Mucosa of stomach (tissue), 1 donor: ENCODE data around the gene RAMP3.

Experiments
- H3K27me3 ChIP-seq: one replicate; pipeline ENCODE4 v1.7.0; 2013; ENCODE audit warnings: mild to moderate bottlenecking, low read length; ENCODE audit not compliant: control insufficient read depth, insufficient read depth
- H3K36me3 ChIP-seq: one replicate; pipeline ENCODE4 v1.7.0; 2013; ENCODE audit warnings: low read length; ENCODE audit not compliant: control insufficient read depth, insufficient read depth
- H3K4me1 ChIP-seq: one replicate; pipeline ENCODE4 v1.7.0; 2013; ENCODE audit warnings: mild to moderate bottlenecking, low read length; ENCODE audit not compliant: control insufficient read depth, insufficient read depth
- H3K4me3 ChIP-seq: one replicate; pipeline ENCODE4 v1.7.0; 2013; ENCODE audit warnings: low read length
- H3K9ac ChIP-seq: one replicate; pipeline ENCODE4 v1.7.0; 2013; ENCODE audit warnings: mild to moderate bottlenecking, low read length, moderate library complexity
- H3K9me3 ChIP-seq: one replicate; pipeline ENCODE4 v1.7.0; 2013; ENCODE audit warnings: mild to moderate bottlenecking, low read length, moderate library complexity; ENCODE audit not compliant: control insufficient read depth
- donor health status: Pancreatic carcinoma.

RAMP3 gene

DNA sequence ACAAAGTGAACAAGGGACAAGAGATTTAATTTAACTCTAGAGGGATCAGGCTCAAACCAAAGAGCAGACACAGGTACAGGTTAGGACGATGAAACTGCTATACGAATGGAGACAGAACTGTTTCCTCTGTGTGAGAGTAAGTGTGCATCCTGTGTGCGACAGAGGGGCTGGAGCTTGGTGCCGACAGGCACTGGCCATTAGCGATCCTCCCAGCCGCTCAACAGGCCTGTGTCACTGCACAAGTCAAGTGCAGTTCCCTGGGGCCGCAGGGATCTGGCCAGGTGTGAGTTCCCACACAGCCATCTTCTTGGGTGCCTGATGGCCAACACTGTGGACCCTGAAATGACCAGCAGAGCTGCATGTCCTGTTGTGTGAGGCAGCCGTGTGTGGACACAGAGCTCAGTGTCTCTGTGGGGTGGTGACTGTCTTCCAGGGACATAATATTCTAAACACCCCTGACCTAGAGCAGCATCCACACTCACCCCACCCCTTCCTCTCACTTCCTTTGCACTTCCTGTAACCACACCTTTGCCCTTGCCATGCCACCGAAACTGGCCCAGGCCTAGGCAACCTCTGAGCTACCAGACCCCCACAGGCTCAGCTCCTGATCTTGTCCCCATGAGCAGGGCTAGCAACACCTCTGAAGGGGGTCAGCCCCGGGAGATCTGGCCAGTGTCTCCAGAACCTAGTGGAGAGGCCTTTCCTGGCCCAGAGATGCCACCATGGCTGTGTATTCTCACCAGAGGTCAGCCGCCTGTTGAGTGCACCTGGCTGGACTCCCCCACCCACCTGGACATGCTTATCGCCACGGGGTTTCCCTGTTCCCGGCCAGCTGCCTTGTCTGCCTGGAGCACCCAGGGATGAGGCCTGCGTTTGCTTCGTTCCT lies 34.4 kb upstream of the RAMP3 start:
- no peaks in the 10 kb centered on the region for H3K27me3 ChIP-seq
- H3K9ac ChIP-seq = no peak overlapping the region
- H3K9me3 ChIP-seq = no peaks in the 10 kb centered on the region
- no peak overlapping the region for H3K4me3 ChIP-seq
- no peaks in the 10 kb centered on the region for H3K4me1 ChIP-seq
- H3K36me3 ChIP-seq = no peaks in the 10 kb centered on the region

DNA sequence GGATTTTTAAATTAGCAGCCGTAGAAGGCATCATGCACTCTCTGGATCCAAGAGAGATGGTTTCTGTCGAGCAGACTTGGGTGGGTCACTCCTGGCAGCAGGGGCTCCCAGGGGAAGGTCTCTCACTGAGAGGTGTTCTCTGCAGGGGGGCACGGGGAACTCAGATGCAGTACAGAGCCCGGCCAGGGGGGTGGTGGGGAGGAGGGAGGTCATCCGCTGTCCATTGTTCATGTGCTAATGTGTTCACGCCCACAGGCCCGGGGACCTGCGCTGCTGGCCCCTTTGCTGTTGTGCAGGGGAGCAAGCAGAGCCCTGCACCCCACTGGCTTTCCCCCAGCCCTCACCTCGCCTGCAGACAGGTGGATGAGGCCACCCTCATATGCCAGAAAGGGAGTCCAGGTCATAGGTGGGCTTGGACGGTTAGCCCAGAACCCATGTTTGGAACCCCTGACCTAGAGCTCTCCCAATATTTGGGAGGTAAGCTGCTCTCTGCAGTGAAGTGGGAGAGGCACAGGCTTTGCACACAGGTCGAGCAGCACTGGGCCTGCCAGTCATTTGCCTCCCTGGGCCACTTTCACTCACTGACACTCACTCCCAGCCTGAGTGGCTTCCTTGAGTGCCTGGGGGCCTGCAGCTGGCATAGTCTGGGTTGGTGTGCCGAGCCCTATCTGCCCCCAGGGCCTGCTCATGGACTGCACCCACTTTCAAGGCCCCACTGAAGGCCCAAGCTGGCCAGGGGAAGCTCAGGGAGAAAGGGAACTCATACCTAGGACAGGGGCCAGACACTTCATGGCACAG lies 33.5 kb upstream of the RAMP3 start:
- H3K4me1 ChIP-seq = no peaks in the 10 kb centered on the region
- H3K36me3 ChIP-seq = no peaks in the 10 kb centered on the region
- no peaks in the 10 kb centered on the region for H3K27me3 ChIP-seq
- H3K9me3 ChIP-seq = no peaks in the 10 kb centered on the region
- H3K9ac ChIP-seq = no peak overlapping the region
- no peak overlapping the region for H3K4me3 ChIP-seq

DNA sequence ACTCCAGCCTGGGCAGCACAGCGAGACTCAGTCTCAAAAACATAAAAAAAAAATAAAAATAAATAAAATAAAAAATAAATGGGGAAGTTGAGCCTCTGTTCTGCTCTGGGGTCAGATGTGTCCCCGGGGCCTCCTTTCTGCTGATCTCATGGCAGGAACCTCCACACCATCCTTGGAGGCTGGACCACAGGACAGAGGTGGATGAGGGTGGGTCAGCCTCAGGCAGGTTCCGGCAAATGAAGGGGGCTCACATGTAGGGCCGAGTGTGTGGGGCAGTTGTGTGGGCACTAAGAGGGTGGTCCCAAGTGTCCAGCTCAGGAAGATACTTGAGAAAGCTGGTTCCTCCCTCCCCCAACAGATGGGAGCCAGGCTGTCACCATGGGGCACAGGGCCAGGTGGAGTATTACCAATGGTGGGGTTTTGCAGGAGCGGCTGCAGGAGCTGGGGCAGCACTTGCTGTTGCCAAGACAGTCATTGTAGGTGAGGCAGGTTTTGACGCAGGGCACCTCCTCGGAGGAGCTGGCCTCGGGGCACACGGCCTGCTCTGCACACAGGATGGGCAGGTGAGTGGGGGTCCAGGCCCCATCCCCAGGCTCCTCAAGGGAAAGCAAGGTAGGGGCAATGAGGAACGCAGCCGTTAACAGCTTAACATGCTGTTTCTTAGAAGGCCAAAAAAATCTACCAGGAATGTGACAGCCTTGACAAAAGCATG lies 32.2 kb upstream of the RAMP3 start:
- Histone ChIP-seq H3K4me1 (no peaks in the 10 kb centered on the region), H3K9ac (no peak overlapping the region), H3K4me3 (no peak overlapping the region), H3K27me3 (no peaks in the 10 kb centered on the region), H3K9me3 (no peaks in the 10 kb centered on the region), H3K36me3 (no peaks in the 10 kb centered on the region)

DNA sequence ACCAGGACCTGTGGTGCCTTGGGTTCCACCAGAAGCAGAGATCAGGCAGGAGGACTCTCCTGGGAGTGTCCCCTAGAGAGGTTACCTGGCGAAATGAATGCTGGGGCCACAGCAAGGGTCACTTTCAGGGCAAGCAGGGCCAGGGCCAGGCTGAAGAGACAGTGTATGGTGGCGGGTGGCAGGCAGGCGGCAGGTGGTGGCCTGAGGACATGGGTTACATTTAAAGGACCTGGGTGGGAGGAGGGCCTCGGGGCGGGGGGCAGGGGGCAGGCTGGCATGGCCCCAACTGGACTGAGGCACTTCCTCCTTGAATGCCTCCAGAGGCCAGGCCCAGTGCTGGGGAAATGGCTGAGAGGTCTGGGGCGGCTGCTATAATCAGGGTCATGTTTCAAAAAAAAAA lies 31.4 kb upstream of the RAMP3 start:
- Histone ChIP-seq H3K4me1 (no peaks in the 10 kb centered on the region), H3K9me3 (no peaks in the 10 kb centered on the region), H3K4me3 (no peak overlapping the region), H3K9ac (no peak overlapping the region), H3K27me3 (no peaks in the 10 kb centered on the region), H3K36me3 (no peaks in the 10 kb centered on the region)

DNA sequence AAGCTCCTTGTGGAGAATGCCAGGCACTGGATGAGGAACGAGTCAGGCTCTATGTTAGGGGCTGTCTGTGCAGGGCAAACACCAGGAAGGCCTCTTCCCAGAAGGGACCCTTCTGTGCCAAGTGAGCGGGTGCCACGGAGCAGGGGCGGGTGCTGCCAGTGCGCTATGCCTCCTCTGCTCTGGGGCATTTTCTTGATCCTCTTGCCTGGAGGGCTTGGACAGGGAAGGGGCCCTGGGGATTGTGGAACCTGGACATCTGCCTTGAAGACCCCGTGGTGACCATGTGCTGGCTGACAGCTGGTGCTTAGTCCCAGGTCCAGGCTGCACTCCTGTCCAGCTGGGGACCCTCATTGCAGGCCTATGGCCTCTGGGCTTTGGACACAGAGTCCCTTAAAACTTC lies 30.7 kb upstream of the RAMP3 start:
- H3K4me1 ChIP-seq = no peaks in the 10 kb centered on the region
- no peaks in the 10 kb centered on the region for H3K36me3 ChIP-seq
- no peak overlapping the region for H3K9ac ChIP-seq
- no peaks in the 10 kb centered on the region for H3K27me3 ChIP-seq
- H3K9me3 ChIP-seq = no peaks in the 10 kb centered on the region
- H3K4me3 ChIP-seq = no peak overlapping the region

DNA sequence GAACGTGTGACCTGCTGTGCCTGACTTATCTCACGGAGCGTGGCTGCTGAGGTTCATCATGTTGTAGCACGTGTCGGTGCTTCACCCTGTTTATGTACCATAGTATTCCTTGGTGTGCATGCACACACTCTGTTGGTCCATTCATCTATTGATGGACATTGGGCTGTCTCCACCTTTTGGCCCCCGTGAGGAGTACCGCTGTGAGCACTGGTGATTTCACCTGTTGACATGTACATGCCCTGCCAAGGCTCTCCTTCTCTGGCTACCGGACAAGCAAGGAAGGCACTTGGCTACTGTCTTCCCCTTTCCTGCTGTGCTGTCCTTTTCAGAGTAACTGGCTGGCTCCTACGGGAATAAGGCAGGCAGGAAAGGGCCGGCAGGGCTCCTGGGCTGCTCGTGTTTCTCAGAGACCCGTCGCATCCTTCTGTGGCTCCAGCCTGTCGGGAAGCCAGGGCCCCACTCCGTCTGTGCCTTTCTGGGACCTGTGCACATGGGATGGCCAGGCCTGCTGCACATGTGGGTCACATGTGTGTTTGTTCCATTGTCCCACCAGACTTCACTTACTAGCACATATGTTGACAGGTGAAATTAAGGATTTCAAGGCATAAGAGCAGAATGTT lies 28.3 kb upstream of the RAMP3 start:
- Histone ChIP-seq H3K4me3 (no peak overlapping the region), H3K4me1 (no peaks in the 10 kb centered on the region), H3K36me3 (no peaks in the 10 kb centered on the region), H3K9me3 (no peaks in the 10 kb centered on the region), H3K27me3 (no peaks in the 10 kb centered on the region), H3K9ac (no peak overlapping the region)

DNA sequence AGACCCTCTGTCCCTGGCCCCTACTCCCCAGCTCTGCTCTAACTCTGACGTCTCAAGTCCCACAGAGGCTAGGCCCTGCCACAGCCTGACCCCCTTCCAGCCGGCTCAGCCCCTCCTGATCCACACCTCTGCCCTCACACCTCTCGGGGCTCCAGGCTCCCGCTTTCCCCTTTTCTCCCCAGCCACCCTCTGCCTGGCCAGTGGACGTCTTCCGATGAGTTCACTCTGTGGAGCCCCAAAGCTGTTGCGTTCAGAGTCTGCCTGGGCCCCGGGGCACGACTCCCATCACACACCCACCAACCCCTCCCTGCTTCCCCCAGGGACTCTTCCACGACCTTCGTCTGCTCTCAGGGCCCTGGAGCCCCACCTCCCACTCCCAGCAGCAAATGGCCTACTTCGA lies 27.7 kb upstream of the RAMP3 start:
- Histone ChIP-seq H3K4me3 (no peak overlapping the region), H3K36me3 (no peaks in the 10 kb centered on the region), H3K9me3 (no peaks in the 10 kb centered on the region), H3K9ac (no peak overlapping the region), H3K4me1 (no peaks in the 10 kb centered on the region), H3K27me3 (no peaks in the 10 kb centered on the region)

DNA sequence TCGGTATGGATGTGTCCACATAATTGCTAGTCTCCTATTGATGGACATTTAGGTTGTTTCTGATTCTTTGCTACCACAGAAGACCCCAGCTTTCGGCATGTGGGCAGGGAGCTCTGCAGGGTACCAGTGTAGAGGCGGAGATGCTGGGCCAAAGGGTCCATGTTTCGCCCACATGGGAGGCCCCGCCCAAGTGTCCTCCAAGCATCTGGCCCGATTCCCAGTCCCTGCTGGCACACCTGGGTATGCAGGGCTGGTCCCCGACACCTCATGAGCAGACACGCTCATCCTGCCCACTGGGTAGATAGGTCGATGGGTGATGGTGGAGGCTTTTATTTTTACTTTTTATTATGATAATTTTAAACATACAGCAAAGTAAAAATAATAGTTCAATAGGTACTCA lies 26.7 kb upstream of the RAMP3 start:
- Histone ChIP-seq H3K36me3 (no peaks in the 10 kb centered on the region), H3K4me3 (no peak overlapping the region), H3K4me1 (no peaks in the 10 kb centered on the region), H3K9ac (no peak overlapping the region), H3K27me3 (no peaks in the 10 kb centered on the region), H3K9me3 (no peaks in the 10 kb centered on the region)

DNA sequence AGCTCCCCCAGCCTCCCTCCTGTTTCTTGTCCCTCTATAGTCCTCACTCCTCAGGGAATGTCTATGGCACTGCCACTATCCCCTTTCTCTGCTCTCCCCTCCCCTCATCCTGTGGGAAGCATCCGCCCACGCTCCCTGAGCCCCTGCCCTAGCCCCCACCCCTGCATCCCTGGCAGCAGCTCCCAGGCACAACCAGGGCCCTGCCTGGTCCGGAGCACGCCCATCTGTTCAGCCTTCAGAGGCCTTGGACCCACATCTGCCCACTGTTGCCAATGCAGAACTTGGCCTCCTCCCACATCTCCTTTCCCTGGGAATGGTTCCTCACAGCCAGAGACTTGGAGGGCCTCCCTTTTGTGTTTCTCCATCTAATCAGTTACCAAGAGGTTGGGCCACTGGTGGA lies 25.7 kb upstream of the RAMP3 start:
- H3K36me3 ChIP-seq = no peaks in the 10 kb centered on the region
- H3K27me3 ChIP-seq = no peaks in the 10 kb centered on the region
- H3K9me3 ChIP-seq = no peaks in the 10 kb centered on the region
- no peak overlapping the region for H3K4me3 ChIP-seq
- no peak overlapping the region for H3K9ac ChIP-seq
- no peaks in the 10 kb centered on the region for H3K4me1 ChIP-seq

DNA sequence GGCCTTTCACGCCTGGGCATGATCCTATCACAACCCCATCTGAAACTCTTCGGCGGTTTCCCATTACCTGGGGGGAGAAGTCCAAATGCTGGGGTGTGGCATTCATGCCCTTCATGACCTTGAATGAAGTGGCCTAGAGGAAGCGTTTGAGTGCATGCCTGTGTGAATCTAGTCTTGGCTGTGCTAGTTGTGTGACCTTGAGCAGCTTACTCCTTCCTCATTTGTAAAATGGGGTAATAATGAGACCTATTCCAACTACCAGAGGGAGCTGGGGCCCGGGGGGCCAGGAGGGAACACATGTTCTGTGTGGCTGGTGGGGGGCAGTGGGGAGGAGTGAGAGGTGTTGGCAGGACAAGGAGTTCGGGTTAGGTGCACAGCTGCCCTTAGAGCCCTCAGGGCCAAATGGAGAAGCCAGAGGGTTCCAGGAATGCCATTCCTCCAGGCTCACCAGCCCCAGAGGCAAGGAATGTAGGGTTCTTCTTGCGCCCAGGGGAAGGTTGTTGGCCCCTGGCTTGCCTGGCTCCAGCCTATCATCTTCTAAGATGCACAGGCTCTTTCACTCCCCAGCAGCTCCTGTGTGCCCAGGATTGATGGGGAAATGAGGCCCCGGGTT lies 24.8 kb upstream of the RAMP3 start:
- Histone ChIP-seq H3K36me3 (no peaks in the 10 kb centered on the region), H3K4me1 (no peaks in the 10 kb centered on the region), H3K9ac (no peak overlapping the region), H3K9me3 (no peaks in the 10 kb centered on the region), H3K27me3 (no peaks in the 10 kb centered on the region), H3K4me3 (no peak overlapping the region)

DNA sequence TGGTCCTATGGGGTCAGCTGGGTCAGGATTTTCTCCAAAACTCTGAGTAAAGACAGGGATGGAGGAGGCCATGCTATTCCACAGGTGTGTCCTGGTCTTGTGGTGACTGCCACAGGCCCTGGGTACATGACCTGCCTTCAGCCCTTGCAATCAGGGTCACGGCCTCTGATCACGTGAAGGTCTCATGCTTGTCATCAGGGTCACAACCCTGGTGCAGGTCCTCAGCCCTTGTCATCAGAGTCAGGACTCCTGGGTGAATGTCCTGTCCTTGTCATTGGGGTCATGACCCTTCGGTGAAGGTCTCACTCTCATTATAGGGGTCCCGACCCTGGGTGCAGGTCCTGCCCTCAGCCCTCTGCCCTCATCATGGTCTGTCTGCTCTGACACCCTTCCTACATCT lies 24.2 kb upstream of the RAMP3 start:
- Histone ChIP-seq H3K27me3 (no peaks in the 10 kb centered on the region), H3K4me1 (no peaks in the 10 kb centered on the region), H3K9me3 (no peaks in the 10 kb centered on the region), H3K36me3 (no peaks in the 10 kb centered on the region), H3K4me3 (no peak overlapping the region), H3K9ac (no peak overlapping the region)
